Tibial nerve (tissue), 3 donors: Measurements from ENCODE around the gene CRKL.

Experiments
- POLR2A ChIP-seq, 2 donors: fragments of 450-650 bp; IDR thresholded peaks; one replicate each; pipeline ENCODE4 v1.6.1; 2017; ENCODE audit warnings: antibody characterized with exemption in 2 of 2, mild to moderate bottlenecking in 2 of 2, moderate library complexity in 2 of 2
- TF ChIP-seq, protein P1 (sequence below), 5 experiments: fragments of 200-600 bp in 3 of 5; fragments of 450-650 bp in 2 of 5; sonication (generic) in 3 of 5; IDR thresholded peaks; one replicate each; pipeline ENCODE4 v1.5.1; 2016 to 2019; ENCODE audit warnings: antibody characterized with exemption in 5 of 5, mild to moderate bottlenecking in 3 of 5, moderate library complexity in 2 of 5

DNA sequence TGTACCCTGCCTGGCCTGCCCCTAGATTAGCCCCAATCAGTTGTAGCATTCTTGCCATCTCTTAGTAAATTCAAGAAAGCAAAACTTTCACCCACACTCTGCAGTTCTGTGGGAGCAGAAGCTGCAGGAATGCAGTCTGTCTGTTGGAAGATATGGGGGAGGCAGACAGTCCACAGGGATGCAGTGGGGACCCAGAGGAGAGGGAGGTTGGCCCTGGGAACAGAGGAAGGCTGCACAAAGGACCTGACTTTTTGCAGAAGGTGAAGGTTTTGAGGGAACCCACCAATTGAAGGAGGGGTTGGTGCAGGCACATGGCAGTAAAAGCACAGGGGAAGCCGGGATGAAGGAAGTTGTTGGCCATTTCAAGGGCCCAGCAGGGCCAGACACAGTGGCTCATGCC lies 41.9 kb upstream of the CRKL start:
- TF ChIP-seq, protein P1, sequence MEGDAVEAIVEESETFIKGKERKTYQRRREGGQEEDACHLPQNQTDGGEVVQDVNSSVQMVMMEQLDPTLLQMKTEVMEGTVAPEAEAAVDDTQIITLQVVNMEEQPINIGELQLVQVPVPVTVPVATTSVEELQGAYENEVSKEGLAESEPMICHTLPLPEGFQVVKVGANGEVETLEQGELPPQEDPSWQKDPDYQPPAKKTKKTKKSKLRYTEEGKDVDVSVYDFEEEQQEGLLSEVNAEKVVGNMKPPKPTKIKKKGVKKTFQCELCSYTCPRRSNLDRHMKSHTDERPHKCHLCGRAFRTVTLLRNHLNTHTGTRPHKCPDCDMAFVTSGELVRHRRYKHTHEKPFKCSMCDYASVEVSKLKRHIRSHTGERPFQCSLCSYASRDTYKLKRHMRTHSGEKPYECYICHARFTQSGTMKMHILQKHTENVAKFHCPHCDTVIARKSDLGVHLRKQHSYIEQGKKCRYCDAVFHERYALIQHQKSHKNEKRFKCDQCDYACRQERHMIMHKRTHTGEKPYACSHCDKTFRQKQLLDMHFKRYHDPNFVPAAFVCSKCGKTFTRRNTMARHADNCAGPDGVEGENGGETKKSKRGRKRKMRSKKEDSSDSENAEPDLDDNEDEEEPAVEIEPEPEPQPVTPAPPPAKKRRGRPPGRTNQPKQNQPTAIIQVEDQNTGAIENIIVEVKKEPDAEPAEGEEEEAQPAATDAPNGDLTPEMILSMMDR (IDR thresholded peaks at IDR 0.05), result no peak
- TF ChIP-seq POLR2A (IDR thresholded peaks at IDR 0.05), result no peak
